H9 (cell line): ENCODE data around the gene MYH15. TPM values are rescaled to one million over a fixed set of nuclear protein-coding genes. Genes with fewer than 3 reads are reported as not detected.

Source experiments
- DNase-seq: peaks from one replicate; pipeline ENCODE4 v3.0.0-alpha.2; 2017
- H2AFZ ChIP-seq: one replicate; pipeline ENCODE4 v1.6.1; 2013; ENCODE audit warnings: mild to moderate bottlenecking, low read length, control low read depth, moderate library complexity
- H2AK5ac ChIP-seq: 2 replicates; pipeline ENCODE4 v1.6.1; 2013; ENCODE audit warnings: low read length, control low read depth, mixed read lengths; ENCODE audit not compliant: insufficient read length
- H2BK120ac ChIP-seq: one replicate; pipeline ENCODE4 v1.6.1; 2013; ENCODE audit warnings: low read depth, mild to moderate bottlenecking, low read length, control low read depth, inconsistent platforms; ENCODE audit not compliant: poor library complexity, severe bottlenecking
- H2BK12ac ChIP-seq: 2 replicates; pipeline ENCODE4 v1.6.1; 2013; ENCODE audit warnings: low read length, control low read depth, mixed read lengths, low read depth; ENCODE audit not compliant: insufficient read length
- H2BK15ac ChIP-seq: 2 replicates; pipeline ENCODE4 v1.6.1; 2013; ENCODE audit warnings: low read depth, low read length, control low read depth
- H2BK20ac ChIP-seq: one replicate; pipeline ENCODE4 v1.6.1; 2013; ENCODE audit warnings: low read depth, mild to moderate bottlenecking, low read length, control low read depth, inconsistent platforms; ENCODE audit not compliant: poor library complexity, severe bottlenecking
- H2BK5ac ChIP-seq: 2 replicates; pipeline ENCODE4 v1.6.1; 2013; ENCODE audit warnings: low read length, control low read depth, mixed read lengths; ENCODE audit not compliant: insufficient read length
- H3K14ac ChIP-seq: 2 replicates; pipeline ENCODE4 v1.6.1; 2013; ENCODE audit warnings: low read length, control low read depth; ENCODE audit not compliant: insufficient read depth
- H3K18ac ChIP-seq: 2 replicates; pipeline ENCODE4 v1.6.1; 2013; ENCODE audit warnings: low read depth, mild to moderate bottlenecking, mixed read lengths, low read length, control low read depth; ENCODE audit not compliant: insufficient read length
- H3K23ac ChIP-seq: 2 replicates; pipeline ENCODE4 v1.6.1; 2013; ENCODE audit warnings: low read length, control low read depth, mixed read lengths, low read depth; ENCODE audit not compliant: insufficient read length
- H3K23me2 ChIP-seq: 2 replicates; pipeline ENCODE4 v1.6.1; 2013; ENCODE audit warnings: low read depth, mild to moderate bottlenecking, mixed read lengths, low read length, control low read depth; ENCODE audit not compliant: insufficient read length, poor library complexity, severe bottlenecking
- H3K27ac ChIP-seq: 2 replicates; pipeline ENCODE4 v1.5.1; 2013; ENCODE audit warnings: low read length, control low read depth, mixed read lengths, low read depth; ENCODE audit not compliant: insufficient read length
- H3K27me3 ChIP-seq: 2 replicates; pipeline ENCODE4 v1.6.1; 2013; ENCODE audit warnings: low read length, control low read depth, inconsistent platforms; ENCODE audit not compliant: insufficient read depth
- H3K4ac ChIP-seq: 2 replicates; pipeline ENCODE4 v1.6.1; 2013; ENCODE audit warnings: low read depth, mild to moderate bottlenecking, control low read depth, inconsistent platforms, low read length, moderate library complexity
- H3K4me1 ChIP-seq: 2 replicates; pipeline ENCODE4 v1.6.1; 2013; ENCODE audit warnings: low read length, control low read depth, inconsistent platforms; ENCODE audit not compliant: insufficient read depth
- H3K4me2 ChIP-seq: 2 replicates; pipeline ENCODE4 v1.6.1; 2013; ENCODE audit warnings: low read length, control low read depth, mixed read lengths; ENCODE audit not compliant: insufficient read length, insufficient read depth
- H3K56ac ChIP-seq: 2 replicates; pipeline ENCODE4 v1.6.1; 2013; ENCODE audit warnings: low read depth, mild to moderate bottlenecking, mixed read lengths, low read length, control low read depth; ENCODE audit not compliant: insufficient read length
- H3K79me1 ChIP-seq: 2 replicates; pipeline ENCODE4 v1.6.1; 2013; ENCODE audit warnings: low read depth, mild to moderate bottlenecking, moderate library complexity, low read length, control low read depth, inconsistent platforms; ENCODE audit not compliant: insufficient read depth, poor library complexity, severe bottlenecking
- H3K79me2 ChIP-seq: 2 replicates; pipeline ENCODE4 v1.6.1; 2013; ENCODE audit warnings: low read length, control low read depth, inconsistent platforms; ENCODE audit not compliant: insufficient read depth
- H3K9ac ChIP-seq: 2 replicates; pipeline ENCODE4 v1.6.1; 2013; ENCODE audit warnings: low read length, control low read depth, mixed read lengths; ENCODE audit not compliant: insufficient read length; ENCODE audit errors: extremely low read depth
- H3K9me3 ChIP-seq: one replicate; pipeline ENCODE4 v1.6.1; 2013; ENCODE audit warnings: low read depth, low read length, inconsistent platforms; ENCODE audit not compliant: control insufficient read depth
- H3T11ph ChIP-seq: one replicate; pipeline ENCODE4 v1.6.1; 2013; ENCODE audit warnings: mild to moderate bottlenecking, low read length, control low read depth, inconsistent platforms
- H4K20me1 ChIP-seq: one replicate; pipeline ENCODE4 v1.6.1; 2013; ENCODE audit not compliant: control insufficient read depth, insufficient read length, insufficient read depth
- H4K5ac ChIP-seq: 2 replicates; pipeline ENCODE4 v1.6.1; 2013; ENCODE audit warnings: low read depth, mild to moderate bottlenecking, mixed read lengths, low read length, control low read depth; ENCODE audit not compliant: insufficient read length
- H4K8ac ChIP-seq: replicated peaks from 2 replicates; pipeline ENCODE4 v1.6.1; 2013; ENCODE audit warnings: low read length, control low read depth, mixed read lengths, low read depth; ENCODE audit not compliant: insufficient read length
- H4K91ac ChIP-seq: 2 replicates; pipeline ENCODE4 v1.6.1; 2013; ENCODE audit warnings: low read depth, mild to moderate bottlenecking, moderate library complexity, mixed read lengths, low read length, control low read depth; ENCODE audit not compliant: insufficient read length
- H3K27ac Mint-ChIP-seq, 3 experiments: 2 replicates in 2 of 3; 3 replicates in 1 of 3; pipeline ENCODE4 v1.8.0; 2020 to 2021; ENCODE audit warnings: mixed read lengths in 3 of 3, mild to moderate bottlenecking in 1 of 3, moderate library complexity in 1 of 3
- H3K27me3 Mint-ChIP-seq: 2 replicates; pipeline ENCODE4 v1.8.0; 2021; ENCODE audit warnings: low read depth, mild to moderate bottlenecking, moderate library complexity, mixed read lengths
- H3K36me3 Mint-ChIP-seq, 3 experiments: 2 replicates in 2 of 3; 3 replicates in 1 of 3; pipeline ENCODE4 v1.8.0; 2020 to 2021; ENCODE audit warnings: low read depth in 3 of 3, mixed read lengths in 3 of 3; ENCODE audit not compliant: insufficient read depth in 1 of 3
- H3K4me1 Mint-ChIP-seq, 2 experiments: 2 replicates each; pipeline ENCODE4 v1.8.0; 2020; ENCODE audit warnings: mixed read lengths in 2 of 2
- H3K4me3 Mint-ChIP-seq, 2 experiments: 2 replicates in 1 of 2; 3 replicates in 1 of 2; pipeline ENCODE4 v1.8.0; 2020 to 2021; ENCODE audit warnings: mild to moderate bottlenecking in 2 of 2, mixed read lengths in 2 of 2, moderate library complexity in 1 of 2
- H3K9me3 Mint-ChIP-seq, 2 experiments: 2 replicates in 1 of 2; 3 replicates in 1 of 2; pipeline ENCODE4 v1.8.0; 2020; ENCODE audit warnings: mild to moderate bottlenecking in 2 of 2, mixed read lengths in 2 of 2, moderate library complexity in 1 of 2
- CTCF ChIP-seq: fragments of 200-600 bp; sonication (generic); conservative IDR thresholded peaks from 3 replicates; pipeline ENCODE4 v1.8.0; 2021; ENCODE audit warnings: antibody characterized with exemption, mild to moderate bottlenecking
- WGBS: extraction: QIAGEN DNeasy Blood & Tissue Kit; methylation state at CpG from one replicate; pipeline ENCODE4 v1.1.7; 2013; ENCODE audit warnings: missing lambda C conversion rate, low lambda C conversion rate, mixed read lengths; ENCODE audit not compliant: insufficient read length; ENCODE audit errors: extremely low coverage; 5-methylcytosine and 5-hydroxymethylcytosine counted together
- total RNA-seq: library from RNA; stranded (reverse); gene quantifications from 2 replicates; pipeline ENCODE4 v1.2.1, GENCODE V29; 2021

The MYH15 gene
- total RNA-seq, 1 experiment from 2014 or later, result 0.13 TPM

DNA sequence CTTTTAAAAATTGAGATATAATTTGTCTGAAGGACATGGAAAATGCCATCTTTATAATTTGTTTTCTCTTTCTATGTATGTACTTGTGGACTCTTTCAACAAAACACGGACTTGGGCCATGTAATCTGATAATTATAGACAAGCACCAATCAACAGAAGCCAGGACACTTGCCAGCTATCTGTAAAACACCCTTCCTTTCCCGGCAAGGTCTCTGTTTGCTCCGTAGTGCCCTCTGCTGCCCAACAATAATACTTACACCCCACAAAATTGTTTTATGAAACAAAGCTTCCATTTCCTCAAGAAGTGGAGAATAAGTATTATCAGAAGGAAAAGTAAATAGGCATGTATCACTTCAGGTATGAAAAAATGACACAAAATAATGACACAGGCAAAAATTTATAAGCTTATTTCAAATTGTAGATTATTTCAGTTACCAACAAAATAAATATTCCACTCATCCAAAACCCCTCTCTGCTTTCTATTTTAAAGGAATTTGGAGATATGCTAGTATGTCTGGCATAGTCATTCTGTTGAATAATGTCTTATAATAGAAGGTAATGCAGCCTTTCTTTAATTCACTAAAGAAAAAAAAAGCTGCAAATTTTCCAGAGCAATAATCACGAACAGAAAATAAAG is 32.8 kb downstream of the MYH15 start:
- H3K27me3 ChIP-seq, result no peaks in the 10 kb centered on the region
- no peak overlapping the region for H3K23ac ChIP-seq
- Mint-ChIP-seq H3K4me3 (no peak overlapping the region), H3K36me3 (no peaks in the 10 kb centered on the region), H3K27me3 (no peaks in the 10 kb centered on the region), H3K4me1 (peaks cover 0 to 3% of the 10 kb centered on the region in 2 experiments; a peak in 2 of 4 replicates), H3K27ac (no peak overlapping the region), H3K9me3 (no peaks in the 10 kb centered on the region)
- no peak overlapping the region for H2BK12ac ChIP-seq
- no peak overlapping the region for H2BK120ac ChIP-seq
- H2AK5ac ChIP-seq, result no peak overlapping the region
- H3K79me2 ChIP-seq, result no peaks in the 10 kb centered on the region
- no peak overlapping the region for H3T11ph ChIP-seq
- peak; percentile 79 for TF ChIP-seq CTCF
- no peak overlapping the region for H2BK20ac ChIP-seq
- no peak overlapping the region for H4K91ac ChIP-seq
- no peaks in the 10 kb centered on the region; the same call in 1 of the 2 replicates for H3K4me1 ChIP-seq
- no CpG with 5 or more reads among the region's 4 CpGs for WGBS
- no peaks in the 10 kb centered on the region for H3K9me3 ChIP-seq
- no peak overlapping the region for H4K5ac ChIP-seq
- H3K27ac ChIP-seq, result no peak overlapping the region
- no peak overlapping the region for H2AFZ ChIP-seq
- no peak overlapping the region for H2BK15ac ChIP-seq
- no peak overlapping the region for H3K56ac ChIP-seq
- H3K4ac ChIP-seq, result no peak overlapping the region
- DNase-seq, result peak; percentile 43
- H4K8ac ChIP-seq, result no peak overlapping the region
- H3K14ac ChIP-seq, result no peak overlapping the region
- H3K9ac ChIP-seq, result no peak overlapping the region
- no peak overlapping the region for H2BK5ac ChIP-seq
- no peaks in the 10 kb centered on the region for H3K79me1 ChIP-seq
- H3K23me2 ChIP-seq, result no peaks in the 10 kb centered on the region
- no peaks in the 10 kb centered on the region for H4K20me1 ChIP-seq
- no peak overlapping the region for H3K18ac ChIP-seq
- H3K4me2 ChIP-seq, result no peak overlapping the region
